Measurements from ENCODE around the gene TMEM267. TPM values are rescaled to one million over a fixed set of nuclear protein-coding genes. Genes with fewer than 3 reads are reported as not detected.
A peak's percentile ranks its signal among the peaks of the same experiment; 100 is the strongest.

TMEM267 gene
- total and polyA plus RNA-seq, 2 of the 4 experiments (the other 2 are of a cell fraction) = 9.2 to 12.0 TPM

- H3K18ac ChIP-seq (ENCODE audit: low read depth, low read length) = no peak overlapping the region
- no peak overlapping the region for H2BK5ac ChIP-seq (ENCODE audit: low read depth, low read length, poor library complexity, severe bottlenecking)
- DNase-seq = no peak
- intact Hi-C loops (cut with micrococcal nuclease) = no loop called here
- ChIA-PET CTCF (no interaction called here), POLR2A (ENCODE audit: unreplicated experiment) (no interaction called here)
- 0 out of 2 replicates have a peak overlapping the region, but pooled peaks have one; percentile 35 for H2AK5ac ChIP-seq (ENCODE audit: low read depth, low read length)
- in situ Hi-C loops (cut with MboI; ENCODE audit: low sequenced_read_pairs) = no loop called here
- H4K8ac ChIP-seq (ENCODE audit: low read depth in 2 of 2, low read length in 2 of 2) = no peak overlapping the region
- H3K4ac ChIP-seq (ENCODE audit: low read depth, low read length) = no peak overlapping the region
- no peaks in the 10 kb centered on the region for H3K27me3 ChIP-seq (ENCODE audit: control insufficient read depth, insufficient read depth, low read length)
- H2AFZ ChIP-seq (replicated peaks; ENCODE audit: low read length, poor library complexity) = no peak overlapping the region
- no peak overlapping the region for H3K4me3 ChIP-seq (ENCODE audit: insufficient read depth, low read depth, low read length)
- TF ChIP-seq CHD1 (IDR thresholded peaks at IDR 0.05; ENCODE audit: low read depth, low read length) (no peak), RCOR1 (IDR thresholded peaks at IDR 0.05; ENCODE audit: insufficient replicate concordance, low read length) (no peak), NFE2L2 (IDR thresholded peaks at IDR 0.05; ENCODE audit: low read depth, low read length) (no peak), RFX5 (IDR thresholded peaks at IDR 0.05; ENCODE audit: low read depth, low read length) (no peak), MAZ (IDR thresholded peaks at IDR 0.05; ENCODE audit: borderline replicate concordance, low read depth, low read length) (no peak), CTCF (conservative IDR thresholded peaks at IDR 0.05; ENCODE audit: low read depth, low read length) (no peak), MAFK (IDR thresholded peaks at IDR 0.05; ENCODE audit: low read depth, low read length) (no peak), CEBPB (IDR thresholded peaks at IDR 0.05; ENCODE audit: low read depth, low read length) (no peak), FOS (IDR thresholded peaks at IDR 0.05; ENCODE audit: low read depth, low read length) (no peak), POLR2A (IDR thresholded peaks at IDR 0.05; ENCODE audit: low read depth, low read length) (no peak), ELK1 (IDR thresholded peaks at IDR 0.05; ENCODE audit: borderline replicate concordance, low read depth, low read length) (no peak), SMC3 (IDR thresholded peaks at IDR 0.05; ENCODE audit: low read depth, low read length) (no peak), MXI1 (IDR thresholded peaks at IDR 0.05; ENCODE audit: borderline replicate concordance, low read depth, low read length) (no peak), BHLHE40 (IDR thresholded peaks at IDR 0.05; ENCODE audit: low read depth, low read length) (no peak), USF2 (IDR thresholded peaks at IDR 0.05; ENCODE audit: low read depth, low read length) (no peak), RAD21 (IDR thresholded peaks at IDR 0.05; ENCODE audit: low read length) (no peak)
- H3K79me1 ChIP-seq (ENCODE audit: low read depth in 1 of 2, low read length in 2 of 2) = no peaks in the 10 kb centered on the region
- H3K4me1 ChIP-seq (ENCODE audit: control insufficient read depth, insufficient read depth, low read length) = peaks cover 3% of the 10 kb centered on the region
- H3K9me3 ChIP-seq (ENCODE audit: control insufficient read depth, insufficient read depth, low read length) = no peaks in the 10 kb centered on the region
- peak overlapping the region; percentile 19; the same call in 1 of the 2 replicates for H2BK120ac ChIP-seq (ENCODE audit: low read depth, low read length)
- dilution Hi-C loops (cut with HindIII; ENCODE audit: low sequenced_read_pairs, unreplicated experiment) = no loop called here
- peaks cover 9% of the 10 kb centered on the region for H3K9me1 ChIP-seq (ENCODE audit: insufficient read depth, low read length)
- BruUV-seq (replicated peaks) = no TSS peak
- no peak overlapping the region for H3K23ac ChIP-seq (ENCODE audit: low read depth, low read length)
- no peak overlapping the region for H4K91ac ChIP-seq (ENCODE audit: insufficient read depth, low read depth, low read length)
- H3K14ac ChIP-seq (replicated peaks; ENCODE audit: low read depth, low read length) = no peak overlapping the region
- no peak overlapping the region for H3K56ac ChIP-seq (ENCODE audit: extremely low read depth, insufficient read depth, low read length)
- no peak overlapping the region for H3K27ac ChIP-seq (ENCODE audit: insufficient read depth, low read length)
- H2BK15ac ChIP-seq (ENCODE audit: low read depth, low read length) = no peak overlapping the region
- H3K4me2 ChIP-seq (ENCODE audit: low read depth, low read length) = no peak overlapping the region
- no peak overlapping the region for H4K5ac ChIP-seq (ENCODE audit: low read depth, low read length)
- H2AK9ac ChIP-seq (replicated peaks; ENCODE audit: low read depth, low read length, poor library complexity) = no peak overlapping the region
- no peaks in the 10 kb centered on the region for H3K36me3 ChIP-seq (ENCODE audit: control insufficient read depth, insufficient read depth, low read length)
- ATAC-seq (ENCODE audit: low read depth) = no peak
- WGBS, 2 experiments (ENCODE audit: extremely low coverage in 2 of 2, insufficient read length in 1 of 2) = no CpG with 5 or more reads among the region's 4 CpGs
- H2BK20ac ChIP-seq (ENCODE audit: low read depth, low read length) = peak overlapping the region; percentile 33; the same call in 1 of the 2 replicates
- peaks cover 4% of the 10 kb centered on the region; the same call in 1 of the 2 replicates for H4K20me1 ChIP-seq (ENCODE audit: insufficient read depth, low read length)
- H3K9ac ChIP-seq (ENCODE audit: low read depth, low read length) = no peak overlapping the region
Observed at GRCh38 chr5:43427306-43427705, 56.4 kb downstream of the TMEM267 start.

Data from IMR-90 (cell line).